ENCODE measurements around the gene ASB7. TPM values are rescaled to one million over a fixed set of nuclear protein-coding genes. Genes with fewer than 3 reads are reported as not detected.

Gene ASB7
- polyA plus RNA-seq, 2 donors: 1.9 to 3.5 TPM

DNA sequence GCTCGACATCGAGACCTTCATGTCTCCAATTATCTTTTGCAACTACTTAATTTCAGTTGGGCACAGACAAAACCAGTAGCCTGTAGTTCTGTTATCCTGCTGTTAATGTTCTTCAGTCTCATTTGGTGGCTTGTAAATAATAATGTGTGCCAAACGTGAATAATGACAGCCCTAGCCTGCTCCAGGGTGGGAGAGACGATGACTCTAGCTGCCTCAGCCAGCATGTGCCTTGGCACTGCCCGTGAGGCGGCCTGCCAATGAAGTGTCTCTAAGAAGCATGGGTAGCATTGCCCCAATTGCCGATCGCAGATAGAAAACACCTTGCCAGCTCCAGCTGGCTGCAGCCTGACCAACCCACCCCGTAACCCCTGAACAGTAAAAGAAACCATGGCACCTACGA, 58.8 kb downstream of the ASB7 start:
- Histone ChIP-seq H3K27ac (ENCODE audit: low read depth in 2 of 2, low read length in 1 of 2) (no peak overlapping the region), H3K4me1 (ENCODE audit: control insufficient read depth in 2 of 2, insufficient read depth in 2 of 2, low read length in 1 of 2) (peaks cover 0 to 2% of the 10 kb centered on the region in 2 donors), H3K36me3 (ENCODE audit: control insufficient read depth in 2 of 2, insufficient read depth in 2 of 2, low read length in 1 of 2) (no peaks in the 10 kb centered on the region), H3K4me3 (ENCODE audit: low read depth in 1 of 2, low read length in 2 of 2) (no peak overlapping the region), H3K9me3 (ENCODE audit: control insufficient read depth in 2 of 2, insufficient read depth in 1 of 2, low read depth in 1 of 2, low read length in 1 of 2) (no peaks in the 10 kb centered on the region), H3K27me3 (ENCODE audit: control insufficient read depth in 1 of 2, insufficient read depth in 2 of 2, low read length in 2 of 2) (no peaks in the 10 kb centered on the region)
- 79 to 81% methylated on average over 10 of the region's 10 CpGs for WGBS, 2 donors

- Histone ChIP-seq H3K4me3 (ENCODE audit: low read depth in 1 of 2, low read length in 2 of 2) (no peak overlapping the region), H3K9me3 (ENCODE audit: control insufficient read depth in 2 of 2, insufficient read depth in 1 of 2, low read depth in 1 of 2, low read length in 1 of 2) (no peaks in the 10 kb centered on the region), H3K27ac (ENCODE audit: low read depth in 2 of 2, low read length in 1 of 2) (no peak overlapping the region), H3K4me1 (ENCODE audit: control insufficient read depth in 2 of 2, insufficient read depth in 2 of 2, low read length in 1 of 2) (peaks cover 0 to 2% of the 10 kb centered on the region in 2 donors), H3K36me3 (ENCODE audit: control insufficient read depth in 2 of 2, insufficient read depth in 2 of 2, low read length in 1 of 2) (no peaks in the 10 kb centered on the region), H3K27me3 (ENCODE audit: control insufficient read depth in 1 of 2, insufficient read depth in 2 of 2, low read length in 2 of 2) (no peaks in the 10 kb centered on the region)
- WGBS, 2 donors: 69% methylated on average over 13 of the region's 13 CpGs
These were observed 60.9 kb downstream of the ASB7 start for GRCh38 chr15:100663086-100663914.

DNA sequence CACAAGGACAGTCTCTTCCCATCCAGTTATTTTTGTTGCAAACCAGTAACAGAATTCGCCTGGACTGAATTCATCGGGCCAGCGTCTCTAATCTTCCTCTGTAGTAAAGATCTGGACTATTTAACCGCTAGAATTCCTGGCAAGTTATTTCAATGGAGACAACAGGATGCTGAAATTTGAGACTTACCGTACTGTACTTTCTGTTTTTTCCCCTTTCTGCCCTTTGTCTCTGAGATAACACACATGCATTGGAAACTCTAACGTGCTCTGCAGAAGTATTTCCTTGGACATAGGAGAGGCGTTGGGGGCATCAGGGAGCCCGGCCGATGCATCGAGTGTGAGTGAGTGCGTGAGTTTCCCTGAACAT, 61.5 kb downstream of the ASB7 start:
- H3K36me3 ChIP-seq (ENCODE audit: control insufficient read depth in 2 of 2, insufficient read depth in 2 of 2, low read length in 1 of 2): no peaks in the 10 kb centered on the region
- H3K27me3 ChIP-seq (ENCODE audit: control insufficient read depth in 1 of 2, insufficient read depth in 2 of 2, low read length in 2 of 2): no peaks in the 10 kb centered on the region
- 69 to 70% methylated on average over 11 of the region's 11 CpGs for WGBS, 2 donors
- no peak overlapping the region for H3K27ac ChIP-seq (ENCODE audit: low read depth in 2 of 2, low read length in 1 of 2)
- H3K4me1 ChIP-seq (ENCODE audit: control insufficient read depth in 2 of 2, insufficient read depth in 2 of 2, low read length in 1 of 2): peaks cover 0 to 2% of the 10 kb centered on the region in 2 donors
- no peak overlapping the region for H3K4me3 ChIP-seq (ENCODE audit: low read depth in 1 of 2, low read length in 2 of 2)
- no peaks in the 10 kb centered on the region for H3K9me3 ChIP-seq (ENCODE audit: control insufficient read depth in 2 of 2, insufficient read depth in 1 of 2, low read depth in 1 of 2, low read length in 1 of 2)

DNA sequence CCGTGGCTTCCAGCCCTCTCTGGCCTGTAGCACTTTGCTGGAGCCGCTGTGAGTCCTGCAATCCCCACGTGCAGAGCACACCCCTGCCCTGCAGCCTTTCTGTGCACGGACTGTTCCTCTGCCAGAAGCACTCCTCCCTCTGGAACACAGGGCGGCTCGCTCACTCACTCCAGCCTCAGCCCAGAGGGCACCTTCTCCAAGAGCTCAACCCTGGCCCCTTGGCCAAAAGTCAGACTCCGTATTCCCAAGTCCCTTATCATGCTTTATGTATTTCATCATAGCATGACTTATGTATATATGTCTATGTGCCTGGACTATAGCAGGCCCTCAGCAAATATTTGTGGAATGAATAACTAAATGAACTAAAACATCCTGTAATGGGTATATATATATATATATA, 63.2 kb downstream of the ASB7 start:
- Histone ChIP-seq H3K36me3 (ENCODE audit: control insufficient read depth in 2 of 2, insufficient read depth in 2 of 2, low read length in 1 of 2) (no peaks in the 10 kb centered on the region), H3K27me3 (ENCODE audit: control insufficient read depth in 1 of 2, insufficient read depth in 2 of 2, low read length in 2 of 2) (no peaks in the 10 kb centered on the region), H3K9me3 (ENCODE audit: control insufficient read depth in 2 of 2, insufficient read depth in 1 of 2, low read depth in 1 of 2, low read length in 1 of 2) (no peaks in the 10 kb centered on the region), H3K4me3 (ENCODE audit: low read depth in 1 of 2, low read length in 2 of 2) (no peak overlapping the region), H3K4me1 (ENCODE audit: control insufficient read depth in 2 of 2, insufficient read depth in 2 of 2, low read length in 1 of 2) (peaks cover 0 to 2% of the 10 kb centered on the region in 2 donors), H3K27ac (ENCODE audit: low read depth in 2 of 2, low read length in 1 of 2) (no peak overlapping the region)
- 35 to 40% methylated on average over 7 of the region's 7 CpGs for WGBS, 2 donors

DNA sequence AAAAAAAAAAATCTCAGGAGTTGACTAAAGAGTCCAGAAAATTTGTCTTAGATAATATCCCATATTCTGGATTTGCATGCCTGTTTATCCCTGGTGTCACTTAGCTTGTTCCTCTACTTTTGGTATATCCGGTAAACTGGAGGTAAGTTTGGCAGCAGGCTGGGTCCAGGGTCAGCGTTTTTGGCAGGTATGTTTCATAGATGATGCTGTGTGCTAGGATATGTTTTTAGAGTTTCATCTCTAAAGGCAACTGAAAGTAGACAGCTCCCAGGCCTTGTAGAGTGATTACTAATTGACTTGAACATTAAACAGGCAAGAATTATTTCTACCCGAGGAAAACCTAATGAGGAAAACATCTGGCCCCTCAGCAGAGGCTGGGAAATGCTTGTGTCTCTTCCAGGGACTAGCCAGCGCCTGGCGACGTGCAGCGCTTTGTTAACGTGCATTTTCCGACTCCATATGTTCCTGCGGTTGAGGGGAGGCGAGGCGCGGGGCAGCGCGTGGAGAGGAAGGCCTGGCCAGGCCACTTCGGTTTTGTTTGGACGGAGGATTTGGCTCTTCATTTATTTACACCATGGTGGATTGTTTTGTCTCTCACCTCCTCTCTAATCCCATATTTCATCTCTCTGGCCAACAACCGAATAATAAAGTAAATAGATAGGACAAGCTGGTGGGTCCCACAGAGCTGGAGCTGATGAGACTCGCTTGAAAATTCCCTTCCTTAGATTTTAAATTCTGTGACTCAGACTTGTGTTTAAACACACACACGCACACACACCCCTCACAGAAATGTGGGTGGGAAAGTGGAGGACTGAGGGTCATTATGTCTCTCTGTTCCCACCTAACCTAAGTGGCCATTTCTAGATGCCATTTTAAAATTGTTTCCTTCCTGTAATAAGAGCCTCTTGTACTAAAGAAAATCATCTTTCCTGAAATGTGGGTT, 65.3 kb downstream of the ASB7 start:
- WGBS, 2 donors: 64 to 69% methylated on average over 20 of the region's 20 CpGs
- no peak overlapping the region for H3K4me3 ChIP-seq (ENCODE audit: low read depth in 1 of 2, low read length in 2 of 2)
- no peaks in the 10 kb centered on the region for H3K27me3 ChIP-seq (ENCODE audit: control insufficient read depth in 1 of 2, insufficient read depth in 2 of 2, low read length in 2 of 2)
- no peaks in the 10 kb centered on the region for H3K36me3 ChIP-seq (ENCODE audit: control insufficient read depth in 2 of 2, insufficient read depth in 2 of 2, low read length in 1 of 2)
- H3K9me3 ChIP-seq (ENCODE audit: control insufficient read depth in 2 of 2, insufficient read depth in 1 of 2, low read depth in 1 of 2, low read length in 1 of 2): no peaks in the 10 kb centered on the region
- H3K27ac ChIP-seq (ENCODE audit: low read depth in 2 of 2, low read length in 1 of 2): peak overlapping the region; percentile 20 to 56
- peaks cover 2% of the 10 kb centered on the region in 2 donors for H3K4me1 ChIP-seq (ENCODE audit: control insufficient read depth in 2 of 2, insufficient read depth in 2 of 2, low read length in 1 of 2)

DNA sequence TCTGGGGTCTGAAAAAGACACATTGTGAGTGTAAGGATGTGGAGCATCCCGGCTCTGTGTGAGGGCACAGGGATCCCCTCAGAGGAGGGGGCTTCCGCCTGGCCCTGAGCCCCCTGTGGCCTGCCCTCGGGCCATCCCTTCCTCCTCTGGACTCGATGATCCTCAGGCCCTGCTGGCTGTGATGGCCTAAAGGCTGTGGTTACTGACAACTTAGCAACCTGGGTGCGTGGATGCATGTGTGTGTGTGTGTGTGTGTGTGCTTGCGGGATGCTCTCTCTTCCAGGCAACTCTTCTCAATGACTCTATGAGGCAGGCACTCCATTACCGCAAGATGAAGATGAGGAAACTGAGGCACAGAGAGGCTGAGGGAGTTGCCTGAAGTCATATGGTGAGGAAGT, 66.0 kb downstream of the ASB7 start:
- 71 to 78% methylated on average over 7 of the region's 7 CpGs for WGBS, 2 donors
- no peak overlapping the region for H3K4me3 ChIP-seq (ENCODE audit: low read depth in 1 of 2, low read length in 2 of 2)
- H3K9me3 ChIP-seq (ENCODE audit: control insufficient read depth in 2 of 2, insufficient read depth in 1 of 2, low read depth in 1 of 2, low read length in 1 of 2): no peaks in the 10 kb centered on the region
- H3K27ac ChIP-seq (ENCODE audit: low read depth in 2 of 2, low read length in 1 of 2): no peak overlapping the region
- peaks cover 2% of the 10 kb centered on the region in 2 donors for H3K4me1 ChIP-seq (ENCODE audit: control insufficient read depth in 2 of 2, insufficient read depth in 2 of 2, low read length in 1 of 2)
- no peaks in the 10 kb centered on the region for H3K27me3 ChIP-seq (ENCODE audit: control insufficient read depth in 1 of 2, insufficient read depth in 2 of 2, low read length in 2 of 2)
- no peaks in the 10 kb centered on the region for H3K36me3 ChIP-seq (ENCODE audit: control insufficient read depth in 2 of 2, insufficient read depth in 2 of 2, low read length in 1 of 2)

DNA sequence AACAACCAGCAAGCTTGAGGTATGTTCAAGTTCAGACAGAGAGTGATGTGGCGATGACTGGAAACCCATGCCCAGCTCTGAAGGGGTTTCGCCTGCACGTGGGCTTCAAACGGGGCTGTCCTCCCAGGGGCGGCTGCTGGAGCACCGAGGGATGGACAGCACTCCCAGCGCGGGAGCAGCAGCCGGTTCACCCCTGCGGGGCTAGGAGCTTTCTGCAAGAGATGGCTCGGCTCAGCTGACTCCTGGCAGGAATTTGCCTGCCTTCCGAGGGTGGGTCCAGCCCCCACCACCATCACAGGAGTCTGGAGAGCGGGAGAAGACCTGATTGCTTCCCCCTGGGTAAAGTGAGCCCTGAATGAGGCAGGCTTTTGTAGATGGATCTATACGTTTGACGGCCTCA, 66.9 kb downstream of the ASB7 start:
- no peaks in the 10 kb centered on the region for H3K9me3 ChIP-seq (ENCODE audit: control insufficient read depth in 2 of 2, insufficient read depth in 1 of 2, low read depth in 1 of 2, low read length in 1 of 2)
- H3K27me3 ChIP-seq (ENCODE audit: control insufficient read depth in 1 of 2, insufficient read depth in 2 of 2, low read length in 2 of 2): no peaks in the 10 kb centered on the region
- H3K27ac ChIP-seq (ENCODE audit: low read depth in 2 of 2, low read length in 1 of 2): no peak overlapping the region
- 88 to 91% methylated on average over 15 of the region's 15 CpGs for WGBS, 2 donors
- peaks cover 2% of the 10 kb centered on the region in 2 donors for H3K4me1 ChIP-seq (ENCODE audit: control insufficient read depth in 2 of 2, insufficient read depth in 2 of 2, low read length in 1 of 2)
- no peak overlapping the region for H3K4me3 ChIP-seq (ENCODE audit: low read depth in 1 of 2, low read length in 2 of 2)
- no peaks in the 10 kb centered on the region for H3K36me3 ChIP-seq (ENCODE audit: control insufficient read depth in 2 of 2, insufficient read depth in 2 of 2, low read length in 1 of 2)

DNA sequence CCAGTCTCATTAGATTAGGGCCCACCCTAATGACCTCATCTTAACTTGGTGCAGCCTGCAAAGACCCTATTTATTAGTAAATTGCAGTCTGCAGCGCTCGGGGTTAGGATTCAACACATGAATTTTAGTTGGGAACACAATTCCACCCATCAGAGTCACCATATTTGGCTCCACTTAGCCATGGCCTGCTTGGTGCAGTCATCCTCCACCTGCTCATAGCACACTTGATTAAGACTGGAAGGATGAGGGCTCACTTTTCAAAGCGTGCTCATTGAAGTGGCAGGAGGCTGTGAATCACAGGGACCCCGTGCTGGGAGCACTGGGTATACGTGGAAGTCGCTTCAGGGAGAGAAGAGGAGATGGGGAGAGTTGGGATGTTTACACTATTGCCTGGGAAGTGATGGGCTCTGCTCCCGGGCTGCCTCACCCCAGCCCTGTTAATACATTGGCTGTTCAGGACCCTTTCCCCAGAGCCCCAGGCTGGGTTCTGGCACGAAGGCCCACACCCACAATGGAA, 68.2 kb downstream of the ASB7 start:
- Histone ChIP-seq H3K27me3 (ENCODE audit: control insufficient read depth in 1 of 2, insufficient read depth in 2 of 2, low read length in 2 of 2) (no peaks in the 10 kb centered on the region), H3K9me3 (ENCODE audit: control insufficient read depth in 2 of 2, insufficient read depth in 1 of 2, low read depth in 1 of 2, low read length in 1 of 2) (no peaks in the 10 kb centered on the region), H3K4me3 (ENCODE audit: low read depth in 1 of 2, low read length in 2 of 2) (no peak overlapping the region), H3K36me3 (ENCODE audit: control insufficient read depth in 2 of 2, insufficient read depth in 2 of 2, low read length in 1 of 2) (no peaks in the 10 kb centered on the region), H3K4me1 (ENCODE audit: control insufficient read depth in 2 of 2, insufficient read depth in 2 of 2, low read length in 1 of 2) (peaks cover under 1 to 2% of the 10 kb centered on the region in 2 donors), H3K27ac (ENCODE audit: low read depth in 2 of 2, low read length in 1 of 2) (no peak overlapping the region)
- 70 to 75% methylated on average over 8 of the region's 8 CpGs for WGBS, 2 donors

GRCh38 chr15:100671124-100671680, 68.8 kb downstream of the ASB7 start:
- 86 to 88% methylated on average over 15 of the region's 15 CpGs for WGBS, 2 donors
- Histone ChIP-seq H3K4me3 (ENCODE audit: low read depth in 1 of 2, low read length in 2 of 2) (no peak overlapping the region), H3K27ac (ENCODE audit: low read depth in 2 of 2, low read length in 1 of 2) (no peak overlapping the region), H3K9me3 (ENCODE audit: control insufficient read depth in 2 of 2, insufficient read depth in 1 of 2, low read depth in 1 of 2, low read length in 1 of 2) (no peaks in the 10 kb centered on the region), H3K4me1 (ENCODE audit: control insufficient read depth in 2 of 2, insufficient read depth in 2 of 2, low read length in 1 of 2) (peaks cover 0 to 2% of the 10 kb centered on the region in 2 donors), H3K27me3 (ENCODE audit: control insufficient read depth in 1 of 2, insufficient read depth in 2 of 2, low read length in 2 of 2) (no peaks in the 10 kb centered on the region), H3K36me3 (ENCODE audit: control insufficient read depth in 2 of 2, insufficient read depth in 2 of 2, low read length in 1 of 2) (no peaks in the 10 kb centered on the region)
